Endothelial cell of umbilical vein (primary cell): ENCODE data around the gene HOXC11. TPM values are rescaled to one million over a fixed set of nuclear protein-coding genes. Genes with fewer than 3 reads are reported as not detected.

Experiments
- BruUV-seq: library from RNA; stranded (reverse); fragments of 400-500 nt; replicated peaks from 2 replicates; lab custom pipeline; 2021; lab: Mats Ljungman, UMichigan
- CTCF ChIA-PET: fragments of 300-600, 350-600 bp; sonication (Branson Sonifier 250); formaldehyde crosslinking; loops from one replicate; lab custom pipeline; 2021; ENCODE audit warnings: antibody characterized with exemption, inconsistent platforms; lab: Charles Lee
- POLR2A ChIA-PET: fragments of 300-600, 350-600 bp; sonication (Branson Sonifier 250); formaldehyde crosslinking; loops from one replicate; lab custom pipeline; 2021; ENCODE audit warnings: antibody characterized with exemption, inconsistent platforms; lab: Charles Lee
- DNase-seq: peaks from one replicate; pipeline ENCODE4 v3.0.0-alpha.2; 2011; ENCODE audit warnings: low read depth, low spot score
- FAIRE-seq: peaks from 2 replicates; lab custom pipeline; 2011; peaks lifted over from hg19 to GRCh38; lab: Jason Lieb, UNC
- H2AFZ ChIP-seq: 2 replicates; pipeline ENCODE4 v1.6.0; 2012; ENCODE audit warnings: low read depth, low read length, control low read depth, inconsistent platforms
- H3K27ac ChIP-seq: 2 replicates; pipeline ENCODE4 v1.5.1; 2011; ENCODE audit warnings: low read depth, mild to moderate bottlenecking, control low read depth, low read length, moderate library complexity; ENCODE audit not compliant: insufficient read depth
- H3K27me3 ChIP-seq, 2 experiments: 2 replicates each; pipeline versions ENCODE4 v1.6.0 to v1.6.1; 2011; ENCODE audit warnings: low read length in 2 of 2, mixed read lengths in 1 of 2; ENCODE audit not compliant: control insufficient read depth in 2 of 2, insufficient read depth in 2 of 2
- H3K36me3 ChIP-seq, 2 experiments: 2 replicates in 1 of 2; 3 replicates in 1 of 2; pipeline ENCODE4 v1.5.1; 2011; ENCODE audit warnings: low read length in 2 of 2, mild to moderate bottlenecking in 1 of 2, moderate library complexity in 1 of 2; ENCODE audit not compliant: control insufficient read depth in 2 of 2, insufficient read depth in 2 of 2; ENCODE audit errors: extremely low read depth in 1 of 2
- H3K4me1 ChIP-seq: 3 replicates; pipeline ENCODE4 v1.5.1; 2011; ENCODE audit warnings: mild to moderate bottlenecking, low read length; ENCODE audit not compliant: control insufficient read depth, insufficient read depth; ENCODE audit errors: extremely low read depth
- H3K4me2 ChIP-seq: 2 replicates; pipeline ENCODE4 v1.6.1; 2011; ENCODE audit warnings: low read length, control low read depth, mixed read lengths; ENCODE audit not compliant: insufficient read depth
- H3K4me3 ChIP-seq, 3 experiments: fragments of 200-600 bp in 1 of 3; sonication (generic), shearing (Covaris generic) in 1 of 3; replicated peaks in 1 of 3; 2 replicates each; pipeline ENCODE4 v1.5.1; 2011 to 2016; ENCODE audit warnings: control low read depth in 3 of 3, low read length in 3 of 3, mild to moderate bottlenecking in 2 of 3, inconsistent platforms in 1 of 3, low read depth in 1 of 3, moderate library complexity in 1 of 3; ENCODE audit not compliant: insufficient read depth in 1 of 3
- H3K79me2 ChIP-seq: 2 replicates; pipeline ENCODE4 v1.6.0; 2012; ENCODE audit warnings: low read length, inconsistent platforms; ENCODE audit not compliant: control insufficient read depth, insufficient read depth
- H3K9ac ChIP-seq: replicated peaks from 2 replicates; pipeline ENCODE3; 2011; ENCODE audit warnings: low read length, control low read depth; ENCODE audit not compliant: insufficient read depth; ENCODE audit errors: extremely low read depth
- H3K9me1 ChIP-seq: replicated peaks from 3 replicates; pipeline ENCODE4 v1.6.0; 2011; ENCODE audit warnings: mild to moderate bottlenecking, low read length; ENCODE audit not compliant: control insufficient read depth, insufficient read depth; ENCODE audit errors: extremely low read depth
- H3K9me3 ChIP-seq: replicated peaks from 2 replicates; pipeline ENCODE4 v1.5.1; 2012; ENCODE audit warnings: low read length, inconsistent platforms; ENCODE audit not compliant: control insufficient read depth, insufficient read depth
- H4K20me1 ChIP-seq: replicated peaks from 2 replicates; pipeline ENCODE3; 2011; ENCODE audit warnings: mild to moderate bottlenecking, low read length; ENCODE audit not compliant: control insufficient read depth, insufficient read depth; ENCODE audit errors: extremely low read depth
- EZH2 ChIP-seq: IDR thresholded peaks from 2 replicates; pipeline ENCODE4 v1.6.1; 2012; ENCODE audit warnings: borderline replicate concordance, low read depth, mild to moderate bottlenecking, moderate library complexity, low read length, inconsistent platforms; ENCODE audit not compliant: severe bottlenecking
- FOS ChIP-seq: IDR thresholded peaks from 2 replicates; pipeline ENCODE4 v1.6.1; 2011; ENCODE audit warnings: mild to moderate bottlenecking, low read length, moderate library complexity, borderline replicate concordance; ENCODE audit not compliant: insufficient read depth
- GATA2 ChIP-seq: IDR thresholded peaks from 2 replicates; pipeline ENCODE4 v1.7.0; 2011; ENCODE audit warnings: low read depth, mild to moderate bottlenecking, moderate library complexity, mixed read lengths, low read length; ENCODE audit not compliant: insufficient read length, insufficient read depth
- JUN ChIP-seq: IDR thresholded peaks from 2 replicates; pipeline ENCODE4 v1.6.1; 2011; ENCODE audit warnings: borderline replicate concordance, low read depth; ENCODE audit not compliant: insufficient read length, insufficient read depth
- MYC ChIP-seq: IDR thresholded peaks from one replicate; pipeline ENCODE4 v1.6.1; 2011; ENCODE audit warnings: mild to moderate bottlenecking, low read depth, low read length
- POLR2A ChIP-seq: IDR thresholded peaks from 2 replicates; pipeline ENCODE4 v1.6.1; 2012; ENCODE audit warnings: low read depth, mild to moderate bottlenecking, control low read depth, low read length
- POLR2AphosphoS5 ChIP-seq: IDR thresholded peaks from 2 replicates; pipeline ENCODE4 v1.6.1; 2012; ENCODE audit warnings: low read depth, mild to moderate bottlenecking, control low read depth, low read length, moderate library complexity; ENCODE audit not compliant: insufficient read depth
- dilution Hi-C: fragments of 300-500 bp; cut with MboI; formaldehyde crosslinking; loops from one replicate; pipeline ENCODE4 v1.15.0; 2019; ENCODE audit warnings: low sequenced_read_pairs; ENCODE audit not compliant: extremely low pct_ligation_motif_present
- intact Hi-C: fragments of 100-400 bp; cut with micrococcal nuclease; formaldehyde crosslinking; loops from one replicate; pipeline ENCODE4 v1.10.0; 2022
- polyA plus RNA-seq, 4 experiments: library from polyadenylated mRNA; depleted of rRNA in 3 of 4; stranded (reverse) in 3 of 4; unstranded in 1 of 4; fragments of >200 nt; gene quantifications; 2 replicates each; pipeline versions ENCODE4 v1.2.1 to v1.2.3, GENCODE V29; 2011 to 2012; ENCODE audit warnings: missing spikeins in 1 of 4
- total RNA-seq: library from RNA; stranded (reverse); gene quantifications from 2 replicates; pipeline ENCODE4 v1.2.3, GENCODE V29; 2021
- TF ChIP-seq, protein P1 (sequence below): IDR thresholded peaks from 2 replicates; pipeline ENCODE4 v1.6.1; 2011; ENCODE audit not compliant: insufficient read depth, insufficient read length

The HOXC11 gene
- total and polyA plus RNA-seq, 2 donors (not counting 3 experiments of a cell fraction or from before 2014, with no cell fraction given): not detected

DNA sequence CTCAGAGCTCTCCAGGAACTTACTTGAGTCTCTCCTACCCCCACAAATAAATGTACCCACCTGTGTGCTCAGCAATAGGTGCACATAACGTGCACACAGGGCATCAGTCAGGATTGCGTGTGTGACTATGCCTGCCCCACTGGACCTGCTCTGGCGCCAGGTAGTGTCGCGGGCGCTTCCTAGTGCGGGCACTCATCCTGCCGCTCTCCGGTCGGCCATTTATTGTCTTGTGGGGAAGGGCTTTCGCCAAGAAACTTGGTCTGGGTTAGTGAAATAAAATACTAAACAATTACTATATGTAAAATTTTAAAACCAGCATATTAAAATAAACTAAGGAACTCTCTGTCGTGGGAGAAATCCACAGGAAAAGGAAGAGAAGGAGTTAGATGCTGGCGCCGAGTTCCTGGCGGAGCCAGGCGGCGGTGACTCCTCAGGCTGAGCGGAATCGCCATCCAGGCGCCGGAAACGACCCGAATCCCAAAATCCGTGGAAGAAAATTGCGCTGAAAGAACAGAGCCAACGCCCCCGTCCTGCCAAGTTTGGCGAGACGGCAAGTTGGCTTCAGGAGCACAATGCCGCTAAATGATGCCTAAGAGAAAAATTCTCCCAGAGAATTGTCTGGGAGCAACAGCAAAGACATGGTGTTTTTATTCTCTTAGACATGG, 42.2 kb upstream of the HOXC11 start:
- TF ChIP-seq POLR2A (no peak), EZH2 (peak; percentile 3), FOS (no peak), POLR2AphosphoS5 (no peak), GATA2 (no peak)
- TF ChIP-seq, protein P1, sequence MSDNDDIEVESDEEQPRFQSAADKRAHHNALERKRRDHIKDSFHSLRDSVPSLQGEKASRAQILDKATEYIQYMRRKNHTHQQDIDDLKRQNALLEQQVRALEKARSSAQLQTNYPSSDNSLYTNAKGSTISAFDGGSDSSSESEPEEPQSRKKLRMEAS: no peak
- Histone ChIP-seq H3K9me1 (no peaks in the 10 kb centered on the region), H3K9me3 (no peaks in the 10 kb centered on the region), H3K27ac (no peak overlapping the region), H2AFZ (no peak overlapping the region), H4K20me1 (no peaks in the 10 kb centered on the region), H3K36me3 (no peaks in the 10 kb centered on the region), H3K9ac (no peak overlapping the region), H3K79me2 (no peaks in the 10 kb centered on the region), H3K4me3 (no peak overlapping the region), H3K4me2 (no peak overlapping the region), H3K27me3 (peaks cover 90 to 100% of the 10 kb centered on the region in 2 experiments), H3K4me1 (no peaks in the 10 kb centered on the region)
- dilution Hi-C loops: no loop called here
- FAIRE-seq (no peak), DNase-seq (no peak)
- intact Hi-C loops: no loop called here
- BruUV-seq: no TSS peak
- POLR2A ChIA-PET: no interaction called here
- CTCF ChIA-PET: no interaction called here

DNA sequence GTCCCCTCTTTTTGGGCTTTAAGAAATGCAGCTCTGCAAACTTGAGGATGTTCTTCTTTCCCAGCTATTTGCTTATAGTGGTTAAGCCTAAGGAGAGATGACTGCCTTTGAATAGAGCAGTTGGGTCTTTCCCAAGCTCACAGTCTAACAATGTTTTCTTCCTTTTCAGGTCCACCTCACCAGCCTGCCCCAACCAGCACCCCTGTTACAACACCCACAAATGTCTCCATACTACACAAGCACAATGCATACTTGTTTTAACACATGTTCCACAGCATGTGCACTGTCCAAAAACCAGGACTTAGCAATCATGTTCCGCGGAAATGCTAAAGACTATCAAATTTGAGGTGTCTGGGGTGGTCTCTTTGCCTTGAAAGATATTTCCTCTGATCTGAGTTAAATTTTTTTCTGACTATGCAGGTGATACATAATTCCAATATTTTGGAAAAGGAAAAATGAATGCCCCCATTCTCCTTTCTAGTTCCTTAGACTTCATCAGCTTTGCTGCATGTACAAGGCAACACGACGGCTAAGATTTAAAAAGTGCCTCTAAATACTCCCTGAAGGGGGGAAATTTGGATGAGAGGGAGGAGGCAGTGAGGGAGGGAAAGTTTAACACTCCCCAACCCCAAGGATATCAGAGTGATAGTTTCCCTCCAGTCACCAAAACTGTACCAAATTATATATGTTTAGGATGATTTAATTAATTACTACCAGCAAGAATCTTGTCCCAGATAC, 40.9 kb upstream of the HOXC11 start:
- Histone ChIP-seq H3K9me3 (no peaks in the 10 kb centered on the region), H2AFZ (no peak overlapping the region), H3K4me2 (no peak overlapping the region), H3K27ac (no peak overlapping the region), H3K4me1 (no peaks in the 10 kb centered on the region), H3K79me2 (no peaks in the 10 kb centered on the region), H3K27me3 (peaks cover 90 to 100% of the 10 kb centered on the region in 2 experiments), H3K36me3 (no peaks in the 10 kb centered on the region), H3K9me1 (no peaks in the 10 kb centered on the region), H4K20me1 (no peaks in the 10 kb centered on the region), H3K4me3 (no peak overlapping the region), H3K9ac (no peak overlapping the region)
- BruUV-seq: no TSS peak
- CTCF ChIA-PET: no interaction called here
- TF ChIP-seq POLR2AphosphoS5 (no peak), MYC (no peak), EZH2 (no peak), FOS (no peak), POLR2A (no peak), JUN (no peak)
- TF ChIP-seq, protein P1: no peak
- FAIRE-seq: no peak
- POLR2A ChIA-PET: no interaction called here
- DNase-seq: no peak
- dilution Hi-C loops (no loop called here), intact Hi-C loops (no loop called here)
